GM03348 (cell line): ENCODE measurements around the gene MTPN.

ENCODE experiments used
- DNase-seq: peaks from one replicate; pipeline ENCODE4 v3.0.0; 2012; ENCODE audit warnings: low spot score

MTPN gene

DNA sequence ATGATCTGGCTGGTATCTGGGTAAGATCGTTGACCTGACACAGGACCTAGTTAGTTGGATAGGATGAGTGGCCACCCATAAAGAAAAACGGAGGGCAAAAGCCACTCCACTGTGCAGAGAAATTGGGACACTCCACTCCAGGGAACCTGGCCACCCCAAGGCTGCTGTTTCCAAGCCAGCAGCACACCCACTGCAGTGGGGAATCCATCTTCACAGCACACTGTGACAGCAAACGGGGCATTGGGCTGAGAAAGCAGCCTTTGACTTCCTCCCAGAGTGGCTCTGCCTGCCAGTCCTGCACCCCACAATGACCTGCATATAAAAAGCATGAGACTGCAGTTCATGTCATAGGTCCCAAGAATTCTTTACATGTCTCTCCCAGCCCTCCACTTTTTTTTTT is 52.9 kb downstream of the MTPN start:
- DNase-seq: no peak

DNA sequence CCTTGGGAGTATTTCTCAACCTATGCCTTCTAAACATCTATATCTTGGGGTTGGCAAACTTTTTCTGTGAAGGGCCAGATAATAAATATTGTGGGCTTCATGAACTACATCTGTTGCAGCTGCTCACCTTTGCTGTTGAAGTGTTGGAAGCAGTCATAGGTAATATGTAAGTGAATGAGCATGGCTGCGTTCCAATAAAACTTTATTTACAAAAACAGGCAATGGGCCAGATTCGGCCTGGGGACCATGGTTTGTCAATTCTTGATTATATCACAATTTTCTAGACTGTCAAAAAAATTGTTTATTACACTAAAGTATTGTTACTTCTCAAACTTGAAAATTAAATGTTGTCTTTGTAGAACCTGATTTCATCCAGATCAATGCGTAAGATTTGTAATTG is 54.9 kb downstream of the MTPN start:
- no peak for DNase-seq

DNA sequence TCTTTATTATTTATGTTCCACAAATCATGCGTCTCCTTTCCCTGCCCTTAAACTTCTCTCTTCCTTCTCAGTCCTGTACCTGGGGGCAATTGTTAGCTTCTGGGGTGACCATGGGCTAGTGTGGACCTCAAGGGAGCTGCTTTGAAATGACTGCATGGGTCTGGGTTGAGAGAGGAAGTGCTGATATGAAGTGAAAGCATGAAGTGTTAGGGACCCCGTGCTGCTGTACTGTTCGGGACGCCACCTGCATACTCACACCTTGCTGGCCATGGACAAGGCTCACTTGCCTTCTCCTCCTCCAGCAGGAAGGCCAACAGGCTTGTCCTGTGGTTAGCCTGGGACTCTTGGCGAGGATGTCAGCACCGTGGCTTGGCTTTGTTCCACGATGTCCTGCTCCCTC is 56.7 kb downstream of the MTPN start:
- no peak for DNase-seq

DNA sequence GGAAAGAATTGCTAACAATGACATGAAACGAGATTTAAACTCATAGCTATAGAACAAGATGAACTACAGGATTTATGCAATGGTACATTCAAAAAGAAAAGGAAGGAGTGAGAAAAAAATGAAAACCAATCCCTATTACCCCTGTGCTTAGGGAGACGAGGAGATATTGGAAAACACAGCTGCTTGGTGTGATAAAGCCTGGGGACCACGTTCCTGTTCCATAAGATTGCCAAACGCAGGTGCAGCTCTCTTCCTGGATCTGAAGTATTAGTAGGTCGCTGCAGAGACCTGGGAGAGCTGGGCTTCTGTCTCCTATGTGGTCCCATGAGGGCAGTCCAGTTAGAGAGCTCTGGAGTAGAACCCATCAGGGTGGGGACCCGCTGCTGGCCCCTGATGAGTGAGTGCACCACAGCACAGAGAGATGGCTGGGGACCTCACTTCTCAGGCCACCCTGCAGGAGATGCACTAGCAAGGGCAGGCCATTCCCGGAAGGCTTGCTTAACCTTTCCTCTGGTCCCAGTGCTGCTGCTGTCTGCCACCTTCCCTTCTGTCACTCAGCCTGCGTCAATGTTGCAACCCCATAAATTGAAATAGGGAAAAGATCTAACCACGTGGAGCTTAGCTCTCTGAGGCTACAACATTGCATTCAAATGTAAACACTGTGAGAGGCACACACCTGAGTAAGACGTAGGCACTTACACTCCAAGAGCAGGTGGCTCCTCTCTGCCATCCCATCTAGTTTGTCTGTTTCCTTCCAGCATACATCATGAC is 57.9 kb downstream of the MTPN start:
- no peak for DNase-seq

DNA sequence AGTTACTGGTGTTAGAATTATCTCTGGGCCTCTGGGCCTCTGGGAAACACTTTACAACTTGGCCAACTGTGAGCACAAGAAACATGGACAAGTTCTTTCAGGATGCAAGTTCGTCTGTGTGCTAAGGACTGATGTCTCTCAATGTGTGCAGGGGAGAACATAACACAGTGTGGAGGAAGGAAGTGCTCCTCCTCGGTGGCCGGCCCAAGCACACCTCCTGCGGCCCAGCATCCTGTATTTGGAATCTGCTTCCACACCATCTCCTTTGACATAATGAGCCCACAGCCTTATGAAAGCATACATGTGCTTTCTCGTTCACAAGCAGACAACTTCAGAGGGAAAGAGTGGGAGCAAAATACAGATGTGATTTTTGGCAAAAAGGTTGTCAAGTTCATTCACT is 59.0 kb downstream of the MTPN start:
- no peak for DNase-seq

DNA sequence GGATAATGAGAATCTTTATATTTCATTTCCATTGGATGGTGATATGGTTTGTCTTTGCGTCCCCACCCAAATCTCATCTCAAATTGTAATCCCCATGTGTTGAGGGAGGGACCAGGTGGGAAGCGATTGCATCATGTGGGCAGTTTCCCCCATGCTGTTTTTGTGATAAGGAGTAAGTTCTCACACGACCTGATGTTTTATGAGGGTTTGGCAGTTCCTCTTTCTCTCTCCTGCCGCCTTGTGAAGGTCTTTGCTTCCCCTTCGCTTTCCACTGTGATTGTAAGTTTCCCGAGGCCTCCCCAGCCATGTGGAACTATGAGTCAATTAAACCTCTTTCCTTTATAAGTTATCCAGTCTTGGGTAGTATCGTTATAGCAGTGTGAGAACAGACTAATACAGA is 59.4 kb downstream of the MTPN start:
- no peak for DNase-seq

DNA sequence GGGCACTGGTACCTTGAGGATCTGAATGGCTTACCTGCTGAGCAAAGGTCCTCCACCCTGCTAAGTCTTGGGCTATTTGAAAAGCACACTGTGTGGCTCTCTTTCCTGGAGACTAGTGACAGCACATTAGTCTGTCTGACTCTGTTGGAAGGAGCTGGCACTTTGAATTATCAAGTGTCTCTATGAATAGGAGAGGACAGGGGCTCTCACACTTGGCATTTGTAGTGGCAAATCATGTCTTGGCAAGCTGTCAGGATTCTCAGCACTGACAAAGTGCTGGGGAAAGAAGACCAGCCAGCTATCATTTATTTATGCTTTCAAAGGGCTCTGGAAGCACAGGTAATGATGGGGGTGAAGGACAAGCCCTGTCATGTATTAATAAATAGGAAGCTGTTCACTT is 62.8 kb downstream of the MTPN start:
- DNase-seq: no peak

DNA sequence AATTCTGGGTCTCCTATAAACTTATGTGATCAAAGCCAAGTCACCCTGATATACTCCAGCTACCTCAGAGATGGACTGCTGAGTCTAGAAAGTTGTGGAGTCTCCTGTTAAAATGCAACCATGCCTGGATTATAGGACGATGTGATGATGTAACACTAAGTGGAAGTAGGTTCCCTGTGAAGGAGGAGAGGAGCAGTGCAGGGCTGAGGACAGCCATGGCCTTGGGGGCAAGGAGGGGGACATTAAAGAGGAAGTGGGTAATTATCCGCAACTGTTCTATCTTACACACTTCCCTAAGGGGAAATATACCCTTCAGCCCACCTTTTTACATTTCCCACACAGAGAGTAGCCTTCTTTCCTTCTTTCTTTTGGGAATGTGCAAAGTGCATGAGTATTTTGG is 63.8 kb downstream of the MTPN start:
- no peak for DNase-seq

DNA sequence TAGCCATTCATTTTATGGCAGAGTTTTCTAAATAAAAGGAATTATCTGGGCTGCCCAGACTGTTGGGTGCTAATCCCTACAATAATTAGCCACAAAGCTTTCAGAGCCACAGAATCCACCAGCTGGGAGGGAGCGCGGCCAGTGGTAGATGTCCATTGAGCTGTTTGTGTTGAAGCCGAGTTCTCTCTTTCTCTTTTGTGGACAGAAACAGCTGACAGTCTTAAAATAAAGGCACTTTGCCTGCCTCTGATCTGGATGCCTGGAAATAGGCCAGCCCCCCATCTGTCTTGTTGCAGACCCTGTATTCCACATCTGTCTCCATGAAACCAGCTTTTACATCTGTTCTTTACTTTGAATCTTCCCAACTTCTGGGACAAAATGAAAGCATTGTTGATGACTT is 66.1 kb downstream of the MTPN start:
- no peak for DNase-seq

DNA sequence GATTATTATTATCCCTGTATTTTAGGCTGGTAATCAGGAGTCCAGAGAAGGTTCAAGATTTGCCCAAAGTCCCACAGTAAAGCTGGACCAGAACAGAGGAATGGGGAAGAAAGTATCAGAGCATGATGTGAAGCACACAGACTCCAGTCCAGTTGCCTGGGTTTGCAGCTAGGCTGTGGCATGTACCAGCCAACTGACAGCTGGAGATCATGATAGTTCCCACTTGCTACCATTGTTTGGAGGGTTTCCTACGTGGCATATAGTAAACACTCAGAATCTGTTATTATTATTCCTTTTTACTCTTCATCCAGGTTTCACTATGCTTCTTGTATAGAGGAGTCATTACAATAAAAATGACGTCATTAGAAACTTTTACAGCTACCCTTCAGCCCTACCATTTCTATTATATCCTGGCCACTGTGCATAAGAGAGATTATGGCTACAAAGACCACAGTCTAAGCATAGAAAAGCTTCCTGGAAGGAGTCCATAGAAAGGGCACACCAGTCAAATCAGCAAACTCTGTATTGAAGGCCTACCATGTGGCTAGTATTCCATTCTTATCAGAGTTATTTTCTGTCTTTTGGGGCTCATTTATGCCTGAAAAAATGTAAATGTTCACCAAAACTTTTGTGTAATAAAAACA is 66.6 kb downstream of the MTPN start:
- no peak for DNase-seq

DNA sequence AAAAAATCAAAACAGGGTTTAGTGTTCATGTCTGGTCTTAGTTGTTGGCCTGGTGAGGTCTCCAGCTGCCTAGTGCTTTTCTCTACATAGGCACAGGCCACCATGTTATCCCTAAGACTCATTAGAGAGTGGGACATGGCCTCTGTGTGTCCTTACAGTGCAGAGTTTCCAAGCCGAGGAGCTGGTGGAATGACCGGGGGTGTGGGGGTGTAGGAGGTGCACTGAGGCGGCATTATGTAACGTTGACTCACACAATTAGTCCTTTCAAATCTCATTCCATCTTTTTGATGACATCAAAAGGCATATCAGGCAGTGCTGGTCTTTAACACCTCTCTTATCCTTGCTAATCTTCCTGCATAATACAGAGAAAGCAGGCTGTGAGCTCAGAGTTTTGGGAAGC is 71.3 kb downstream of the MTPN start:
- DNase-seq: no peak

DNA sequence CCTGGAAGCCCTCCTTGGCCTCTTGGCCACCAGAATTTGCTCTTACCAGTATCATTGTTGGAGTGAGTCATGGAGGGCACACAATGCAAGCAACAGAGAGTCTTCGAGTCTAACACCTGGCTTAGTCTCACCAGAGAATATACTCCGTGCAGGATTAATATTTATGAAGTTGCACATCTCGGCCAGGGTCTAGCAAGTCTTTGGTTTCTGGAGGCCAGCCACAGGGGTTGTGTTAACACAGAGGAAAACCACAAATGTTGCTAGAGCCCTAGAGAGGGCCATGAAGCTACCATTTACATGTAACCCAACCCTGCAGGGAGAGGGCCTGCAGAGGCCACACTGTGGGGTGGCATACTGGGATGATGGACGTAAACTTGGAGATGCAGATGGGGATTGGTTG is 71.8 kb downstream of the MTPN start:
- no peak for DNase-seq

DNA sequence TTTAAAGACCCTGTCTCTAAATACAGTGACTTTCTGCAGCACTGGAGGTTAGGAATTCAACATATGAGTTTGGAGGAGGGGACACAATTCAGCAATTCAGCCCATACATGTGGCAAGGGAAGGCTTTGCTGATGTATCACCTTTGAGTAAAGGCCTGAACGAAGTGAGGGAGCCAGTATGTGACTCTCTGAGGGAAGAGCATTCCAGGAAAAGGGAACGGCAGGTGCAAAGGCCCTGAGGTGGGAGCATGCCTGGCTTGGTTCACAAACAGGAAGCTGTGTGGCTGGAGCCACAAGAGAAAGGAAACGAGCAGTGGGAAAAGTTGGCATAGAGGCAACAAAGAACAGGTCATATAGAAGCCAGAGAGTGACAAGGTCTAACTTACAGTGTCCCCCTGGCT is 72.9 kb downstream of the MTPN start:
- DNase-seq: no peak

DNA sequence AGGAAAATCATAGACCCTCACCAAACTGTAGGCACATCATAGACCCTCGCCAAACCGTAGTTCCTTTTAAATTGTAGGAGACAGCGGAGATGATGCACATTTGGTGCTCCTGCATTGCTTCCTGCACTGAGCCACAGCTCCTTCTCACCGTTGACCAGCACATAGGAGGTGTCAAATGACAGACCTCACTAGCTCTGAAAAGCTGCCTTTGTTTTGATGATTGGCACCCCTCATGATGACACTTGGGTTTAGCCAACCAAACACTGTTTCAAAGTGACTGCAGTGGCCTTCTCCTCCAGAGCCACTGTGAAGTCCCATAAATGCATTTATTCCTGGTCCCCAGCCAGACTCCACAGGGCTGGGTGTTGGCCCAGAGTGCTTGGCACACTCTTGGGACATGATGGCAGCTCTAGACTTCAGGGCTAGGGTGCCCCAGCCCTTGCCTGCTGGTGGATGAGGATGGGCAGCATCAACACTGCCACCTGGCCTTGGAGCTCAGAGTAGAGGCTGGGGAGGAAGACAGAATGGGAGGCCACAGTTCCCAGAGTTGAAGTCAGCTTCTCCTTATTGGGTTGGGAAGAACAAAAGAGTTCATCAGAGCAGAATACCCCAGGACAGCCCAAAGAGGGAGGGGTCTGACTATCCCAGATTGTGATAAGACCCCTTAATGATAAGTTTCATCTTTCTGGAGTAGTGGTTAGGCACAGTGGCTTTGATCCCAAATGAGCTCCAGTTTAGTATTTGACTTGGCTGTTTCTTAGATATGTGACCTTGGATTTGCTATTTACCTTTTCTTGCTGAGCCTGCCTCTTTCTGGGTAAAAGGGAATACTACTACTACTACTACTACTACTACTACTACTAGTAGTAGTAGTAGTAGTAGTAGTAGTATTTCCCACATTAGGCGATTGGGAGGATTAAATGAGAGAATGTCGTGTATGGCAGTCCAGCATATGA is 75.3 kb downstream of the MTPN start:
- no peak for DNase-seq

DNA sequence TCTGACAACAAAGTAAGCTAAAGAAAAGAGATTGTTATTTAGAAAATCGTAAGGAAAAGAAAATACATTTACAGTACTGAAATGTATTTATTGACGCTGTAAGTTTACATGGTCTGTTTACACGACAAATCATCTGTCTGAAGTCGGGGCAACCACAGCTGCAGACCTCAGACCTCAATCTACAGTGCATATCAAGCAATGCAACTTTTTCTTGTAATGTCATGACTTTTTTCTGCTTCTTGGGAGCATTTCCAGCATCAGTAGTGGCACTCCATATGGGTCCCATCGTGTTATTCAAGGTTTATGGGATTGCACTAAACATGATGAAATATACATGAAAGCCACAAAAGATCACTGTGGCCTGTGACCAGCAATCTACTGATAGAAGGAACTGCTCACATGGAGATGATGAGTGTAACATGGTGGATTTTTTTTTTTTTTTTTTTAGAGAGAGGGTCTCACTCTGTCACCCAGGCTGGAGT is 77.1 kb downstream of the MTPN start:
- DNase-seq: no peak

DNA sequence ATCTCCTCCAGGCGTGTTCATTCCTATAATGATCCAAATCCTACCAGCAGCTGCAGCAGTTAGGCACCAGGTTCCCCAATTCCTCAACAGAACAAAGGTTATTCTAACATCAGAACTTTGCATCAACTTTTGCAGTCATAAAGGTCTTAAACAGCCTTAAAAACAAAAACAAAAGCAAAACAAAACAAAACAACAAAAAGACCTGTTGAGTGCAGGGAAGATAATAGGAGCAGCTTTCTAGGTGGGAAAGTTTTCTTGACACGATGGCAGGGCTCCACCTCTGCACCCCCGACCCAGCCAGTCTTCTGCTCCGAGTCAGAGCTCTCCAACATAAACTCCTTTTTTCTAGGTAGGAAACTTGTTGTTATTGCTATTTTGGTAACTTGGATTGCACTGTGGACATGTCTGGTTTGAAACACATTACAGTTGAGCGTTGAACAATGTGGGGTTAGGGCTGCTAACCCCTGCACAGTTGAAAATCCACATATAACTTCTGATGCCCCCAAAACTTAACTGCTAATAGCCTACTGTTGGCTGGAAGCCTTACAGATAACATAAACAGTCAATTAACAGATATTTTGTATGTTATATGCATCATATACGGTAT is 77.6 kb downstream of the MTPN start:
- no peak for DNase-seq

DNA sequence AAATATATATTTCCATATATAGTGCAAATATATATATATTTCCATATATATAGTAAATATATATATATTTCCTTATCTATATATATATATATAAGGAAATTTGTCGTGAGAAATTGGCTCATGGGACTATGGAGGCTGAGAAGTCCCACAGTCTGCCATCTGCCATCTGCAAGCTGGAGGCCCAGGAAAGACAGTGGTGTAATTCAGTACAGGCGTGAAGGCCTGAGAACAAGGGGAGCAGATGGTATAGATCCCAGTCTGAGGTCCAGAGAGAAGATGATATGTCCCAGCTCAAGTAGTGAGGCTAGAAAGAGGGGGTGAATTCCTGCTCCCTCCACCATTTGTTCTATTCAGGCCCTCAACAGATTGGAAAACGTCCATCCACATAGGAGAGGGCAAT is 78.9 kb downstream of the MTPN start:
- DNase-seq: no peak

DNA sequence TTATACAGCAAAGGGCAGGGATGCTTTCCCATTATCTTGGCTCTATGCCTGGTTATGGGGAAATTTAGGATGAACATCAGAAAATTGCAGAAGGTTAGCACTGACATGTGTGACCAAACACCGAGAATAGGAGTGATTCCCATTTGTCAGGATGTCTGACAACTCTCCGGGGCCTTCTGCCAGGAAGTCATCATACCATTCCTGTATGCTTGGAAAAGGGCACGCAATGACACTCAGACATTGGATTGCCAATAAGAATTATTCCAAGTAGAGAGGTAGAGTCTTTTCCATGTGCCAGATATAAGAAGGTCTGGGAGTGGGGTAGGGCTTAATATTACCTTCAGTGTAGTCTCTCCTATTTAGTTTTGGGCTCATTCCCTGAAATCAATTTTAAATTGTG is 82.3 kb downstream of the MTPN start:
- DNase-seq: no peak

DNA sequence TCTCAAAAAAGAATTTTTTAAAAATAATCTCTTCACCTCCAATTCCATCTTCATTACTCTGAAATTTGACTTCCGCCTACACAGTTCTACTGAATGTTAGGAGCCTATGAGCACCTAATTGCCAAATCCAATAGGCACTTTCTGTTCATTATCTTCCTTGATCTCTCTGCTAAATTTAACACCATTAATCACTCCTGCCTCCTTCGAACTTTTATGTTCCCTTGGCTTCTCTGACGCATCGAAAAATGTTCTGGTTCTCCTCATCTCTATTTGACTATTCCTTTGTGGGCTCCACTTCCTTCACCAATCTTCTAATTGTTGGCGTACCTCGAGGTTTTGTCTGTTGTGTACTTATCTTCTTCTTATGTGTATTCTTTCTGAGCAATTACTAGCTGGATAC is 87.3 kb downstream of the MTPN start:
- DNase-seq: no peak

DNA sequence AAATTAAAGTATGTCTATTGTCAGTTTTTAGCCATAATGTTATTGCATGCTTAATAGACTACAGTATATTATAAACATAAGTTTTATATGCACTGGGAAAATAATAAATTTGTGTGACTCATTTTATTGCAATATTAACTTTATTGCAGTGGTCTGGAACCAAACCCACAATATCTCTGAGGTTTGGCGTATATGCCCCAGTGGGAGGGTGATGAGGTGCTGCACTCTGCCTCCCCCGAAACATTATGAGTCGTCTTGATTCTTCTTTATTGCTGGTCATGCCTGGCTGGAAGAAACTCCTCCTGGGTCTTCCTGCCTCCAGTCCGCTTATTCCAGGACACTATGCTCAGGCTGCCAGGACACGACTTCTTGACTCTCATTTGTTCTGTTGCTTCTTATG is 88.4 kb downstream of the MTPN start:
- no peak for DNase-seq

DNA sequence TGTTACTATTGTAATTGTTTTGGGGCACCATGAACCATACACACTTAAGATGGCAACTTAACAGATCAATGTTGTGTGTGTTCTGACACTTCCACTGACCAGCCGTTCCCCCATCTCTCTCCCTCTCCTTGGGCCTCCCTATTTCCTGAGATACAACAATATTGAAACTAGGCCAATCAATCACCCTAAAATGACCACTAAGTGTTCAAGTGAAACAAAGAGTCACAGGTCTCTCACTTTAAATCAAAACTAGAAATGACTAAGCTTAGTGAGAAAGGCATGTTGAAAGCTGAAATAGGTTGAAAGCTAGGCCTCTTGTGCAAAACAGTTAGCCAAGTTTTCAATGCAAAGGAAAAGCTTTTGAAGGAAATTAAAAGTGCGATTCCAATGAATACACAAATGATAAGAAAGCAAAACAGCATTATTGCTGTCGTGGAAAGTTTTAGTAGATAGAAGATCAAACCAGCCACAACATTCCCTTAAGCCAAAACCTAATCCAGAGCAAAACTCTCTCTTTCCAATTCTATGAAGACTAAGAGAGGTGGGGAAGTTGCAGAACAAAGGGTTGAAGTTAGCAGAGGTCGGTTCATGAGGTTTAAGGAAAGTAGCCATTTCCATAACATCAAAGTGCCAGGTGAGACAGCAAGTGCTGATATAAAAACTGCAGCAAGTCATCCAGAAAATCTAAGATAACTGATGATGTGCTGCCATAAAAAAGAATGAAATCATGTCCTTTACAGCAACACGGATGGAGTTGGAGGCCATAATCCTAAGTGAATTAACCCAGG is 90.6 kb downstream of the MTPN start:
- no peak for DNase-seq
